Peyer's patch (tissue), 4 donors: Measurements from ENCODE around the gene RCC2.

Experiments used
- POLR2A ChIP-seq, 2 donors: fragments of 450-650 bp; IDR thresholded peaks; one replicate each; pipeline ENCODE4 v1.5.1; 2017; ENCODE audit warnings: antibody characterized with exemption in 2 of 2, mild to moderate bottlenecking in 2 of 2, moderate library complexity in 2 of 2
- TF ChIP-seq, protein P1 (sequence below), 6 experiments: fragments of 450-650 bp in 4 of 6; fragments of 200-600 bp in 2 of 6; sonication (generic) in 1 of 6; IDR thresholded peaks; one replicate each; pipeline ENCODE4 v1.5.1; 2017 to 2019; ENCODE audit warnings: antibody characterized with exemption in 6 of 6, mild to moderate bottlenecking in 3 of 6, moderate library complexity in 1 of 6

DNA sequence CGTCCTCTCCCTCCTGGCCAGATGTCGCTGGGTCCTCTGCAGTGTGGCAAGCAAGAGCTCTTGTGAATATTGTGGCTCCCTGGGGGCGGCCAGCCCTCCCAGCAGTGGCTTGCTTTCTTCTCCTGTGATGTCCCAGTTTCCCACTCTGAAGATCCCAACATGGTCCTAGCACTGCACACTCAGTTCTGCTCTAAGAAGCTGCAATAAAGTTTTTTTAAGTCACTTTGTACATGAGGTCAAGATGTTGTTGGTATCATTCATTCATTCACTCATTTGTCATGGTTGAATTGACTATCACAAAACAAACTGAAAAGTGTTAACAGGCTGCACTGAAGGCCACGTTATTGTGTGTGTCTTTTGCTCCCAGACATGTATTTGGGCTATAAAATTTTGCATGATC lies 75.7 kb downstream of the RCC2 start:
- TF ChIP-seq, protein P1, sequence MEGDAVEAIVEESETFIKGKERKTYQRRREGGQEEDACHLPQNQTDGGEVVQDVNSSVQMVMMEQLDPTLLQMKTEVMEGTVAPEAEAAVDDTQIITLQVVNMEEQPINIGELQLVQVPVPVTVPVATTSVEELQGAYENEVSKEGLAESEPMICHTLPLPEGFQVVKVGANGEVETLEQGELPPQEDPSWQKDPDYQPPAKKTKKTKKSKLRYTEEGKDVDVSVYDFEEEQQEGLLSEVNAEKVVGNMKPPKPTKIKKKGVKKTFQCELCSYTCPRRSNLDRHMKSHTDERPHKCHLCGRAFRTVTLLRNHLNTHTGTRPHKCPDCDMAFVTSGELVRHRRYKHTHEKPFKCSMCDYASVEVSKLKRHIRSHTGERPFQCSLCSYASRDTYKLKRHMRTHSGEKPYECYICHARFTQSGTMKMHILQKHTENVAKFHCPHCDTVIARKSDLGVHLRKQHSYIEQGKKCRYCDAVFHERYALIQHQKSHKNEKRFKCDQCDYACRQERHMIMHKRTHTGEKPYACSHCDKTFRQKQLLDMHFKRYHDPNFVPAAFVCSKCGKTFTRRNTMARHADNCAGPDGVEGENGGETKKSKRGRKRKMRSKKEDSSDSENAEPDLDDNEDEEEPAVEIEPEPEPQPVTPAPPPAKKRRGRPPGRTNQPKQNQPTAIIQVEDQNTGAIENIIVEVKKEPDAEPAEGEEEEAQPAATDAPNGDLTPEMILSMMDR (IDR thresholded peaks at IDR 0.05), result no peak
- no peak for TF ChIP-seq POLR2A (IDR thresholded peaks at IDR 0.05)
